GM12801 (cell line): ENCODE measurements around the gene ZNF445.

Experiments used
- CTCF ChIP-seq: IDR thresholded peaks from one replicate; pipeline ENCODE4 v1.5.1; 2011; ENCODE audit warnings: control low read depth; ENCODE audit not compliant: insufficient read length; ENCODE audit errors: extremely low read depth

ZNF445 gene

GRCh38 chr3:44416031-44417030 is 61.1 kb downstream of the ZNF445 start:
- no peak for TF ChIP-seq CTCF

GRCh38 chr3:44415421-44415820 is 62.0 kb downstream of the ZNF445 start:
- no peak for TF ChIP-seq CTCF

- no peak for TF ChIP-seq CTCF
Measured at GRCh38 chr3:44414517-44415090, 62.9 kb downstream of the ZNF445 start.

GRCh38 chr3:44412365-44412764 is 65.1 kb downstream of the ZNF445 start:
- TF ChIP-seq CTCF, result no peak

- no peak for TF ChIP-seq CTCF
Measured at GRCh38 chr3:44411031-44411645, 66.3 kb downstream of the ZNF445 start.

GRCh38 chr3:44409640-44410410 is 67.6 kb downstream of the ZNF445 start:
- TF ChIP-seq CTCF, result no peak

GRCh38 chr3:44402548-44402947 is 74.9 kb downstream of the ZNF445 start:
- TF ChIP-seq CTCF, result no peak
